Measurements from ENCODE around the gene SUN2. TPM values are rescaled to one million over a fixed set of nuclear protein-coding genes. Genes with fewer than 3 reads are reported as not detected.

SUN2 gene
- total and polyA plus RNA-seq, 2 of the 8 experiments (the other 6 are each of a cell fraction or from before 2014, with no cell fraction given), result 5.1 to 10.5 TPM

- TF ChIP-seq CHD7 (IDR thresholded peaks at IDR 0.05; ENCODE audit: insufficient replicate concordance, low read length), result no peak
- TF ChIP-seq BRCA1 (IDR thresholded peaks at IDR 0.05; ENCODE audit: low read depth, low read length), result no peak
- TF ChIP-seq YY1 (IDR thresholded peaks at IDR 0.05; ENCODE audit: low read depth, low read length), result no peak
- no peak for TF ChIP-seq EGR1 (IDR thresholded peaks at IDR 0.05; ENCODE audit: borderline replicate concordance, low read depth, low read length)
- no peak for TF ChIP-seq EZH2 (IDR thresholded peaks at IDR 0.05; ENCODE audit: low read depth, low read length, severe bottlenecking)
- TF ChIP-seq GABPA (IDR thresholded peaks at IDR 0.05; ENCODE audit: borderline replicate concordance, insufficient read depth, low read length), result no peak
- peak; percentile 83; the same call in 1 of the 2 replicates for TF ChIP-seq JUND (IDR thresholded peaks at IDR 0.05; ENCODE audit: low read length)
- no peak for TF ChIP-seq KDM5A (IDR thresholded peaks at IDR 0.05; ENCODE audit: low read length)
- no peak for TF ChIP-seq JUN (IDR thresholded peaks at IDR 0.05; ENCODE audit: low read depth, low read length)
- no peak for TF ChIP-seq KDM4A (IDR thresholded peaks at IDR 0.05; ENCODE audit: low read depth, low read length, severe bottlenecking)
- TF ChIP-seq TAF1 (IDR thresholded peaks at IDR 0.05; ENCODE audit: low read depth, low read length), result no peak
Measured at GRCh38 chr22:38766076-38766777, 10.4 kb upstream of the SUN2 start (continued).
